Measurements from ENCODE around the gene EFHC1.
"Not testable (repeated sequence)": the region's sequence is repeated elsewhere in the genome, so short reads cannot be mapped to it uniquely, and the experiment has no call there.

Gene EFHC1

GRCh38 chr6:52419809-52420667 lies at the start of gene EFHC1:
Gene EFHC1, plus strand, starts transcription at chr6:52420342. Its CDS starts 69 bp downstream, at chr6:52420411.
- peak; percentile 97 for DNase-seq

DNA sequence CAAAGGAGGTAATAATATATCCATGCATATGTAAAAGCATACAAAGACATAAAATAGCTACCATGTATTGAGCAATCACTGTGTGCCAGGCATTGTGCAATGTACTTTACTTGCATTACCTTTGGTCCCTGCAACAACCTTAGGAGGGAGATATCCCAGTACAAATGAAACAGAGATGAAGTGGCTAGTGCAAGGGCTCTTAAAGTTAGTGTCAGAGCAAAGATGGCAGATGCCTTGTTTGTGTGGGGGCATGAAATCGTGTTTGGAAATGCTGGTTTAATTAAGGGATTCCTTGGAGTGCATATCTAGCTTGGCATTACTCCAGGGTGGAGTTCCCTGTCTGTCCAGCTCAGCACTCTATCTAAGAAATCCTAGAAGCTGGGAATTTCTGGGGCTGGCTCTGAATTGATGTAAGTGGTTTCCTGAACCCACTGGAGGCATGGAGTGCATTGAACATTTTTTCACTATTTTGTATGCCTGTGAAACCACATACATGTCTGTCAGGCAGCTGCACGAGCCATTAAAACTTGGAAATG lies 48.4 kb upstream of the EFHC1 start:
- DNase-seq, result no peak

DNA sequence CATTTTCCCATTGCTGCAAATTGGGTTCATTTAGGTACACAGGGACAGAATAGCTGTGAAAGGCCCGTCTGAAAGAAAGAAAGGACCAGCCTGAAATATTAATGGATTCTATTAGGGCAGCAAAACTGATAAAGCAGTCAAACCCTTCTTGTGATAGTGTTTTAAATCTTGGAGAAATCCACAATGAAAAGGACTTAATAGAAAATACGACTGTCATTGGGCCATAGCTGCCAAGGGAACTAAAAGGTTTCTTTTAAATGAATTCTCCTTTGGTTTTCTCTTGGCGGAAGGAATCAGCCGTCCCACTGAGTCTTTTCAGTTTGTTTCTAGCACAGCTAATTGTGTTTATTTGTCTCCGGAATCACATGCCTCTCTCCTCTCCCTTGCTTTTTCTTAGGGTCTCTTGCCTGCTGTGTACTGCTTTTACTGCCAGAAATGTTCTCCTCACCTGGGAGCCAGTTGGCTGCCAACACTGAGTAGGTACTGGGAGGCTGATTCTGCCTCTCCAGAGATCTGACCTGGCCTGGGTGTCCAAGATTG lies 46.9 kb upstream of the EFHC1 start:
- no peak for DNase-seq

DNA sequence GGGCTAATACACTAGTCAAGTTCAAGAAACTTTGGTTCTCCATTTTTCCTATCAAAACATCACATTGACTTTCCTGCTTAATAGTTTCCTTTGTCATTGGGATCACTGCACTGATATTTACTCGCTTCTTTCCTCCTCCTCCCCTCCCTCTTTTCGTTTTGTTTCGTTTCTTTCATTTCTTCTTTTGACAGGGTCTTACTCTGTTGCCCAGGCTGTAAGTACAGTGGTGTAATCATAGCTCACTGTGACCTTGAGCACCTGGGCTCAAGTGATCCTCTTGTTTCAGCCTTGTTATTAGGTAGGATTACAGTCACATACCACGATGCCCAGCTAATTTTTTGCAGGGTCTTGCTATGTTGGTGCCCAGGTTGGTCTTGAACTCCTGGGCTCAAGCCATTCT lies 45.9 kb upstream of the EFHC1 start:
- DNase-seq, result no peak

DNA sequence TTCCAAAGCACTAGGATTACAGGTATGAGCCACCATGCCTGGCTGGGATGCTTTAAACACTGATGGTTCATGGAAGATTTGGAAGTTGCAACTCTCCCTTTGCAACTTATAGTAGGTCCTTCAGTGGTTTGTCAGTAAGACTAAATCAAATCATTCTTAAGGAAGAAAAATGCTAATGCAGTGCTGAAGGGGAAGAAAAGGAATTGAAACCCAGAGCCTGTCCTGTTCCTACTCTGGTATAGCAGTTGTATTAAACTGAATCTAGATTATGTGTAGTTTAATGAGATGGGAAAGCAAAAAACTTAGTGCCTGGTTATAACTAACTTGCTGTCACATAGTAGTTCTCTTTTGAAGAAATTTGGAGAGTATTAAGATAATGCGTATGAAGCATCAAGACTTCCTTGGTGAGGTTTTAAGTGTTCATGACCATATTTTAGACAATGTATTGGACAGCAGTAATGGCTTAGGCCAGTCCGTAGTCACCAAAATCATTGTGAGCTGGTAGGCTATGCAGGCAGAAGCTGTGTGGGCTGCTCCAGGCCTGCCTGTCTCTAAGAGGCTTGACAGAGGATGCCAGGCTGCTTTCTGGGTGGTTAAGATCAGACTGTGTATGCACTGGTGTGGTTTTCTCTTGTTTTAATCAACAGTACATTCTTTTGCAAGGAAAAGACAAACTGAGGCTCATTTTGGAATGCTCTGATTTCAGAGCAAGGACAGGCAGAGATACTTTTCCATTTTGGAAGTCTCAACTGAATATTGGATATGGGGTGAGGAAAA lies 44.2 kb upstream of the EFHC1 start:
- no peak for DNase-seq

DNA sequence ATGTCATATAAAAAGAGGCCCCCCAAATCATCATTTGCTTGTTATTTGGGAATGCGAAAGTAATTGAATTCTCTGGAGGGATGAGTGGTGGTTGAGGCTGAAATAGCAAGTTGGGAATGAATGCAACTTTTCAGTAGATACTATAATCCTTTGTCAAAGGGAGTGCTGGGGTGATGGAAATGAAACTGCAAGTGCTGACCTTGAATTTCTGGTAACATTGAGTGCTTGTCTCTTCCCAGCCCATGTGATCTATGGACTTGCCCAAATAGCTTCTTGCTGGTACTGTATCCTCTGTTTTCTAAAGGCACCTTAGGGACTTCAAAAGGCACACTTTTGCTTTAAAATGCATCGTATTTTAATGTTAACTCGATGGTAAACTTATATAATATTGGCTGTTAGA lies 43.4 kb upstream of the EFHC1 start:
- DNase-seq, result no peak

- no peak for DNase-seq
These were observed 42.5 kb upstream of the EFHC1 start for GRCh38 chr6:52377538-52378221.

GRCh38 chr6:52381249-52381648 lies 38.9 kb upstream of the EFHC1 start:
- DNase-seq, result no peak

DNA sequence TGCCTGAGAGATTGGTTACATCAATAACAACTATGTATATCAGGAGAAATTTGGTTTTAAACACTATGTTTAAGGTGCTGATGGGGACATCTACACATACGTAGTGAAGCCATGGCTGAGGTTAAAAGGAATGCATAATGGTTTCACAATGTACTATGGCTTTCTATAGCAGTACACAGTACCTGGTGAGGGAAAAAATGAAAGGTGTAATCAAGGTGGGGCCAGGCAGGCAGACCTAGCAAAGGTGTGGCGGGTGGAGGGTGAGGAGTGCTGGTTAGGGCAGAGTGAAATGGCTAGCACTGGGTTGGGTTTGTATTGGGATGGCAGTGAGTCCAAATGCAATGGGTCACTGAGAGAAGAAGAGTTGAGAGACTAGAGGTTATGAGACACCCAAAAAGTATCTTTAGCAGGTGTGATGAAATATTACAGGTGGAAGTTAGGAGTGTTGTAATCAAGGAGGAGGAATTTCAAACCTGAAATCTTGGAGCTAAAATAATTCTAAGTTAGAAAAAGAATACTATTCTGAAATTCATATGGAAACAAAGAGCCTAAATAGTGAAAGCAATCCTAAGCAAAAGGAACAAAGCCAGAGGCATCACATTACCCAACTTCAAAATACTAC lies 35.9 kb upstream of the EFHC1 start:
- DNase-seq, result no peak

DNA sequence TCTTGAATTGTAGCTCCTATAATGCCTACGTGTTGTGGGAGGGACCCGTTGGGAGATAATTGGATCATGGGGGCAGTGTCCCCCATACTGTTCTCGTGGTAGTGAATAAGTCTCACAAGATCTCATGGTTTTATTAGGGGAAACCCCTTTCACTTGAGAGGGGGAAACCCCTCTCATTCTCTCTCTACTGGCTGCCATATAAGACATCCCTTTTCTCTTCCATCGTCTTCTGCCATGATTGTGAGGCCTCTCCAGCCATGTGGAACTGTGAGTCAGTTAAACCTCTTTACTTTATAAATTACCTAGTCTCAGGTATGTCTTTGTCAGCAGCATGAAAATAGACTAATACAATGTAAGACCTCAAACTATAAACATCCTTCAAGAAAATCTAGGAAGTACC lies 35.1 kb upstream of the EFHC1 start:
- no peak for DNase-seq

DNA sequence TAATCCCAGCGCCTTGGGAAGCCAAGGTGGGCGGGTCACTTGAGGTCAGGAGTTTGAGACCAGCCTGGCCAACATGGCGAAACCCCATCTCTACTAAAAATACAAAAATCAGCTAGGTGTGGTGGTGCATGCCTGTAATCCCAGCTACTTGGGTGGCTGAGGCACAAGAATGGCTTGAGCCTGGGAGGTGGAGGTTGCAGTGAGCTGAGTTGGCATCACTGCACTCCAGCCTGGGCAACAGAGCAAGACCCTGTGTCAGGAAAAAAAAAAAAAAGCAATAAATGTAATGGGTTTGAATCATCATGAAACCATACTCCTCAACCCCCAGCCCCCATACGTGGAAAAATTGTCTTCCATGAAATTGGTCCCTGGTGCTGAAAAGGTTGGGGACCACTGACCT lies 32.0 kb upstream of the EFHC1 start:
- not testable (repeated sequence) for DNase-seq

DNA sequence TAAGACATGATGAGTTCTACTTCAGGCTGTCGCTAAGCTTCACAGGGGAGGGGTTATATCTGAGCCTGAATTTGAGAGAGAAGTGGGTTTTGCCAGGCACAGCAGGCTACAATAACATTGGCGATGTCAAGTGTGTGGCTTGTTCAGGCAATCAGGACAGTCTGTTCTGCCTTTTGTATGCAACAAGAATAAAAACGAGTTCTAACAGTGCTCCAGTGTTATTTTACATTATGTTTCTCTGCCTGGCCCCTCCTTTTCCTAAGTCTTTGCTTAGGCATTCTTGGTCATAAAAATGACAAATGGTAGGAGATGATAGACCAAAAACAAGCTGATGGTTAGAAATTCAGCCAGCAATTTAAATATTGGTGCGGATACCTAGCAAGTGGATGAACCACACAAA lies 31.4 kb upstream of the EFHC1 start:
- DNase-seq, result no peak

GRCh38 chr6:52389264-52389625 lies 30.9 kb upstream of the EFHC1 start:
- DNase-seq, result no peak

GRCh38 chr6:52389626-52390360 lies 30.3 kb upstream of the EFHC1 start:
- DNase-seq, result no peak

DNA sequence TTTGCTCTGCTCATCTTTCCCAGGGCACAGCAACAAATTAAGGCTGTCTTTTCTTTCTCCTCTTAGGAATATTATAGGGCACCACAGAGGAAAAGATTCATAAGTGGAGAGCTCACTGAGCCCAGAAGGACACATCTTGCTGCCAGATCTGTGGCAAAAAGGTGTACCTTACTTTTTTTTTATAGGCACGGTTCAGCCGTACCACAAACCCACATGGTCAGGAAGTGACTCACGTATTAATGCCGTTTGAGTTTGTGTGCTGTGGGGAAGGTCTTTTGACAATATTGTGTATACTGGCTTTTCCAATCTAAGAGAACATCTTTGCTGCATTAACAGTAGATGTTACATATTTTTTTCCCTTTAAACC lies 29.8 kb upstream of the EFHC1 start:
- peak; percentile 30 for DNase-seq

- no peak for DNase-seq
These were observed 28.5 kb upstream of the EFHC1 start for GRCh38 chr6:52391599-52391998.

GRCh38 chr6:52392944-52393343 lies 27.2 kb upstream of the EFHC1 start:
- DNase-seq, result no peak

DNA sequence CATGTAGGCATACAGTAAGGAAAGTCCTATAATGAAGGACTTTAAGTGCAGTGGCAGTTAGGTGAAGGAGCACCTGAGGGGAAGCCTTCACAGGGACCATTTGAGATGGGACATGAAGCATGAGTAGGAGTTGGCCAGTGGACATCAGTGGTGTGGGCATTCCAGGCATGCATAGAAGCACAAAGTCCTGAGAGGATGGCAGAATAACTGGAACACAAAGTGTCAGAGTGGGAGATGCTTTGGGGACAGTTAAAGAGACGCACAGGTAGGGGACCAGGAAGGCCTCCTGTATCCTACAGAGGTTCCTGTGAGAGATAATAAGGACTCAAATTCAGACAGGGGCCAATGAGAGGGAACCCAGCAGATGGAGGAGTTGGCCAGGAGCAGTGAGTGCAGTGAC lies 26.4 kb upstream of the EFHC1 start:
- DNase-seq, result no peak

DNA sequence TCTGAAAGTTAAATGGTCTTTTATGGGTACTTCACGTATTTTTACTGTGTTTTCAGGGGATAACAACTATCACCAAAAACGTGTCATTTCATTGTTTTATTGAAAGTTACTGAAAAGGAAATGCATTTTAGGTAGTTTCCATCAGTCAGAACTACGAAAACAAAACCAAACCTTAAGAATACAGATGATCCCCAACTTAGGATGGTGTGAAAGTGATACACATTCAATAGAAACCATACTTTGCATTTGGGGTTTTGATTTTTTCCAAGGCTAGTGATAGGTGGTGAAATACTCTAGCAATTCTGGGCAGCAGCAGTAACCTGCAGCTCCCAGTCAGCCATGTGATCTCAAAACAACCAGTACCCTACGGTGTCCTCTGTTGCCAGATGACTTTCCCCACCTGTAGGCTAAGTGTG lies 25.9 kb upstream of the EFHC1 start:
- no peak for DNase-seq

DNA sequence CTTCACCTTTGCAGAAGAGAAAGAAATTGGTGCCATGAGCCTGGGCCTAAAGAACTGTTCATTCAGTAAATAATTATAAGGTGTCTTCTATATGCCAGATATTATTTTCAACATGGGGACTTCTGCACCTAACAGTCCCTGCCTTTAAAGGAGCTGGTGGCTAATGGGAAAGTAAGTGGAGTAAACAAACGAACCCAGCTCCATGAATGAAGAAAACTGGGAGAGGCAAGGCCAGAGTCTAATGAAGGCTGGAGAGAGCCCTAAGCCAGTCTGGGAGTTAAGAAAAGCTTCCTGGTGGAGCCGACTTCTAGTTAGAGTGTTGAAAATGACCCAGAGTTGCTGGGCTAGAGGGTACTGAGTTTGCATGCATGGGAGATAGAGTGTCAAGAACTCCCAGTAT lies 24.2 kb upstream of the EFHC1 start:
- no peak for DNase-seq

DNA sequence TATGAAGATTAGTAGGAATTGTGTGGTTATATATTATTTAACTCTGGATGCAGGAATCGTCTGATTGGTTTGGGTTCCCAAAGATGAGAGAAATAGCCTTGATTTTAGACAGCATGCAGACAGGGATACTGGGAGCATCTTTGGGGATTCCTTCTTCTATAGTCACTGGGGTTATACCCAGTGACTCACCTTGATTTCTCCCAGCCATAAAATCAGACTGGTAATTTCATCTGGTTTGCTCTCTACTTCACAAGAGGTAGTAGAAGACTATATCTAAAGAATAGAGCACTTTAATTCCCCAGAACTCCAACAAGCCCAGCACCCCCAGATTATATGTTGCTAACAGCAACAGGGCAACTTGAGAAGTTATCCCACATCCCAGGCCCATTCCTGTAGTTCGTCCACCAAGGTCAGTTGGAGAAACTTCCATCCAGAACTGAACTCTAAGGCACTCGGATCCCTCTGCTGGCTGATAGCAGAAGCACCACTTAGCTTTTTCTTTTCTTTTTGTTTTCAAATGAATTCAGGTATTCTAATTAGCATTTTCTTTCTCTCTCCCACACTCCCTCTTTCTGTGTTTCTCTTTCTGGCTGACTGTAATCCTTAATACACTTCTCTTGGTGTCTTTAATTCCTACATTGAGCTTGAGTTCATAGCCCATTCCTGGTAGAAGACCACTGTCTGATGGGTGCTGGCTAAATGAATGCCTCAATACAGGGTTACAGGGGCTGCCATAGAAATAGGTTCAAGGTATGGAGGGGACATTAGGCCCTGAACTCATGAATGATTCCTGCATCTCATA lies 20.4 kb upstream of the EFHC1 start:
- DNase-seq, result no peak

Measured in activated CD4-positive, alpha-beta T cell treated with anti-CD3 and anti-CD28 coated beads for 1 hour (primary cell).